GM19452 (cell line): Measurements from ENCODE around the gene DDX54.

Experiments used
- ATAC-seq: cut with Tn5 transposase; IDR thresholded peaks from one replicate; pipeline ENCODE4 v1.9.1; 2021; ENCODE audit not compliant: unreplicated experiment

DDX54 gene

GRCh38 chr12:113164014-113164413 is 21.3 kb downstream of the DDX54 start:
- ATAC-seq: no peak

- no peak for ATAC-seq
These were observed 22.3 kb downstream of the DDX54 start for GRCh38 chr12:113163030-113163360.

- ATAC-seq: no peak
These were observed 22.9 kb downstream of the DDX54 start for GRCh38 chr12:113162102-113163029.

- ATAC-seq: no peak
These were observed 23.8 kb downstream of the DDX54 start for GRCh38 chr12:113161415-113162016.

GRCh38 chr12:113159937-113160336 is 25.3 kb downstream of the DDX54 start:
- ATAC-seq: no peak

GRCh38 chr12:113158439-113159203 is 26.7 kb downstream of the DDX54 start:
- ATAC-seq: no peak

GRCh38 chr12:113157218-113157859 is 27.9 kb downstream of the DDX54 start:
- ATAC-seq: no peak

- no peak for ATAC-seq
These were observed 29.6 kb downstream of the DDX54 start for GRCh38 chr12:113155646-113156045.

GRCh38 chr12:113155060-113155459 is 30.2 kb downstream of the DDX54 start:
- no peak for ATAC-seq

GRCh38 chr12:113154351-113154973 is 30.8 kb downstream of the DDX54 start:
- no peak for ATAC-seq

GRCh38 chr12:113152835-113153814 is 32.2 kb downstream of the DDX54 start:
- ATAC-seq: peak; percentile 70

- no peak for ATAC-seq
These were observed 33.0 kb downstream of the DDX54 start for GRCh38 chr12:113152196-113152834.

- no peak for ATAC-seq
These were observed 33.6 kb downstream of the DDX54 start for GRCh38 chr12:113151655-113152054.

- ATAC-seq: no peak
These were observed 35.7 kb downstream of the DDX54 start, which contains the start of gene CFAP73 for GRCh38 chr12:113149361-113150150. TSS of gene CFAP73 (plus strand) at chr12:113149724. CDS start at chr12:113149858, 134 bp downstream.

GRCh38 chr12:113146999-113147398 is 38.3 kb downstream of the DDX54 start:
- ATAC-seq: no peak

GRCh38 chr12:113145720-113146551 is 39.3 kb downstream of the DDX54 start:
- no peak for ATAC-seq

- ATAC-seq: no peak
These were observed 40.5 kb downstream of the DDX54 start for GRCh38 chr12:113144806-113145205.
